ENCODE measurements around the gene SLC6A3.

The SLC6A3 gene

DNA sequence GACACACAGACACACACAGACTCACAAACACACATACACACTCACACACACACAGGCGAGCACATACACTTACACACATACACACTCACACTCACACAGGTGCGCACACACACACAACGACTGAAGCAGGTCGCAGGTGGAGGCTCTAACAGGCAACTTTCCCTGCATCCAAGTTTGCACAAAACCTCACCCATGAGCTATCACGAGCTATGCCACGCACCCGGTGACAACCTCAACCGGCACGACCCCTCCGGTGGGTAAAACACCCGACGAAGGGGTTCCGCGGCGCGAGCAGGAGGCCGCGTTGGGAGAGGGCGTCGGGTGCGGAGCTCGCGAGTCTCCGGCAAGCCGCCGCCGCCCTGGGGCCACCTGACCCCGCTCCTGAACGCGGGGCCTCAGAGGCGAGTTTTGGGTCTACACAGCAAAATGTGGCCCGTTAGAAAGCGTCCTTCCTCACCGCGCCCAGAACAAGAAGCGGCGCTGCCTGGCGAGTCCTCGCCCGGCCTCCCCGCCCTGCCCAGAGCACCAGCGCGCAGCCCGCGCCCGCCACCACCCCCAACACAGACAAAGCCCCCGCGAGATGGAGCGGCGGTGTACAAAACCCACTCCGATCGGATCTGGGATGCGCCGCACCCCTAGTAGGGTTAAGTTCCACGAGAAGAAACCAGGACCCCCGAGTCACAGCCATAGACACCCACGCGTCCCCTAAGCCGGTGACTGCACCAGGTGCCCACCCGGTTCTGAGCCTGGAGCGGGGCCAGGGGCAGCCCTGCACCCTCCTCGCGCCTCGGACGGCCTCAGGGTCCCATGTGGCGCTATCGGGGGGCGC is 665 bp downstream of the SLC6A3 start:
- no peaks in the 10 kb centered on the region for H3K9me3 ChIP-seq (ENCODE audit: control insufficient read depth, insufficient read depth, low read length)
- no peaks in the 10 kb centered on the region for H3K4me1 ChIP-seq (ENCODE audit: insufficient read depth, low read length)
- no peaks in the 10 kb centered on the region for H3K36me3 ChIP-seq (ENCODE audit: insufficient read depth, low read length)
- peak overlapping the region; percentile 42 for H3K9ac ChIP-seq (ENCODE audit: low read depth, low read length)

DNA sequence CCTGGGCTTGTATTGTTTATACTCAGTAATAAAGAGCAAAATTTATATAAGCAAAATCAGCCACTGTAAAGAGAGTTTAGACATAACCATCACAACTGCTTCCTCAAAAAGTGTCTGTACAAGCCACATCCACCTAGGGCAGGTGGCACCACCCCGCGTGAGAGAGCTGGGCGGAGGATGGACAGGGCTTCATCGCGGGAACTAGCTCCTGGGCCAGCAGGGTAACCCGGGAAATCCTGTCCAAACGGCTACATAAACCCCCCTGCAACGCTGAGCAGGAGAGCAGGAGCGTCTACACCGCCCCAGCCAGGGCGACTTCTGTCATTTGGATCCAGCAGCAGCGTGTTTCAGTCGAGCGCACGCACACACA is 1.3 kb downstream of the SLC6A3 start:
- Histone ChIP-seq H3K4me1 (ENCODE audit: insufficient read depth, low read length) (no peaks in the 10 kb centered on the region), H3K36me3 (ENCODE audit: insufficient read depth, low read length) (no peaks in the 10 kb centered on the region), H3K9me3 (ENCODE audit: control insufficient read depth, insufficient read depth, low read length) (no peaks in the 10 kb centered on the region), H3K9ac (ENCODE audit: low read depth, low read length) (no peak overlapping the region)

DNA sequence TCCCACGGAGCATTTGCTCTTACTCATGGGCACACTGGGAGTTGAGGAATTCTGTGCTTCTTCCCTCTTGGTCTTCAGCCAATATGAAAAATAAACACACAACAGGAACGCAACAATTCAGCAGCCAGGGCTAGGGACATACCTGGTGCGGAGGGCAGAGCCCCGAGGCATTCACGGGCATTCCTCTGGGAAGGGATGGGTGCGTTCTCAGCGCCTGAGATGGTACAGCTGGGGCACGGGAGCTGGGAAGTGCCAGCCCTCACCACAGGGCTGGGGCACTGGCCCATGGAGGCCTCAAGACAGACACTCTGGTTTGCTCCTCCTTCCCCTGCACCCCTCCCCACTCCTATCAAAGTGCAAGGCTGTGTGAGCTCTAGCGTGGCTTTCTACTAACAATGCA is 2.1 kb downstream of the SLC6A3 start:
- Histone ChIP-seq H3K9me3 (ENCODE audit: control insufficient read depth, insufficient read depth, low read length) (no peaks in the 10 kb centered on the region), H3K36me3 (ENCODE audit: insufficient read depth, low read length) (no peaks in the 10 kb centered on the region), H3K9ac (ENCODE audit: low read depth, low read length) (no peak overlapping the region), H3K4me1 (ENCODE audit: insufficient read depth, low read length) (no peaks in the 10 kb centered on the region)

DNA sequence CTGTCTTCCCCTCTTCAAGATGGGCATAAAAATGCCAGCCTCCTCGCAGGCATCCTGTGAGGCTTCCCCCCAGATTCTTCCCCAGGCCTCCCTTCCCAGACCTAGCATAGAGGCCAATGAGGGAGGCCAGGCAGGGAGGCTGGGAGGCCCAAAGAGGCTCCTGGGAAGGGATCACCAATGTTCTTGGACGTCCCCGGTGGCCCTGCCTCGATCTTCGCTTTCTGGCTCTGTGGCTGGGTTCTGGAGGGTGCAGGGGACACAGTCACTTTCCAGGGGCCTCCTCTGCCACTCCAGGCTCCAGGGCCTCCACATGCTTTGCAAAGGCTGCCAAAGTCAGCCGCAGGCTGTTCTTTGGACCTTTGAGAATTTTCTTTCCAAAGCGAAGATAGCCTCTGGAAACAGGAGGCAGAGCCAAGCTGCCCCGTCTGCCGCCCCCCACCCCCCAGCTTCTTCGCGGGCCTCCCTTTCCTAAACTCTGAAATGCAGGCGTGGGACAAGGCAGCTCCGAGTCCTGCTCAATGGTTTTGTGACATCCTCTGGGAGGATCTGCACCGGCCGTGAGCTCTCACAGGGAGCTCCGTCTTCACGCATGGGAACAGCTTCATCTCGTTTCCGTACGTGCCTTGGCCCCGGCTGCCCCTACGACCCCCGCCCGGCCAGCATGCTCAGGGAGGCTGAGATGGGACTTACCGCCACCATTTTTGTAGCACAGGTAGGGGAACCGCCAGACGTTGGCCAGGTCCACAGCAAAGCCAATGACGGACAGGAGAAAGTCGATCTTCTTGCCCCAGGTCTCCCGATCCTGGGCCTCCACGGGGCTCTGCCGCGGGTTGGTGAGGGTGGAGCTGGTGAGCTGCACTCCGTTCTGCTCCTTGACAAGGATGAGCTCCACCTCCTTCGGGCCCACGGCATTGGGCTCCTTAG is 2.8 kb downstream of the SLC6A3 start:
- Histone ChIP-seq H3K36me3 (ENCODE audit: insufficient read depth, low read length) (no peaks in the 10 kb centered on the region), H3K9me3 (ENCODE audit: control insufficient read depth, insufficient read depth, low read length) (no peaks in the 10 kb centered on the region), H3K4me1 (ENCODE audit: insufficient read depth, low read length) (peaks cover 3% of the 10 kb centered on the region; the same call in 1 of the 2 replicates), H3K9ac (ENCODE audit: low read depth, low read length) (no peak overlapping the region)

DNA sequence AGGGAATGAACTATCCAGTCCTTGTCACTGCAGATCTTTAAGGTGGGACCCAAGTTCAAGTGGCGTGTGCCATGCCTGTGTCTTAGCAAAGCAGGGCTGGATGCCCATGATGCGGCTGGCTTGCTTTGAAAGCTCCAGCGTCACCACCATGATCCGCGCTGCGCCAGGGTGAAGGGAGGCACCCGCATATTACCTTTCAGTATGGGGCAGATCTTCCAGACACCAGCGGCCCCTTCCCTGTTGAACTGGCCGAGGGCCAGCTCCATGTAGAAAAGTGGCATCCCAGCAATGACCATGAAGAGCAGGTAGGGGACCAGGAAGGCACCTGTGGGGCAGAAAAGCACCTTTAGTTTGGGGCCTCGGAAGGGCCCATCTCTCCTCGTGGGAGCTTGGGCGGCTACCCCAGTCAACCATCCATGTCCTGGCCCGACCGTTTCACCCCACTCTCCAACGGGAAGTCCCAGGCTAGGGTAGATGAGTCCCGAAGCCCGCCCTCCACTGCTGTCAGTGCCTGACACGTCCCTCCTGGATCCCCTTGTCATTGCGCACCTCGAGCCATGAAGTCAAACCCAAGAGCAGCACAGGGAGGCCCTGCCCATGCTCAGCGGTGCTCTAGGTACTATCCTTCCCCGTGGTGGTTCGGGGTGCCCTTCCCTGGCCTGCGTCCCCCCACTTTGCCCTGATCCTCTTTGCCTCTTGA is 3.9 kb downstream of the SLC6A3 start:
- H3K4me1 ChIP-seq (ENCODE audit: insufficient read depth, low read length): peaks cover 6% of the 10 kb centered on the region; the same call in 1 of the 2 replicates
- no peaks in the 10 kb centered on the region for H3K36me3 ChIP-seq (ENCODE audit: insufficient read depth, low read length)
- H3K9me3 ChIP-seq (ENCODE audit: control insufficient read depth, insufficient read depth, low read length): no peaks in the 10 kb centered on the region
- no peak overlapping the region for H3K9ac ChIP-seq (ENCODE audit: low read depth, low read length)

DNA sequence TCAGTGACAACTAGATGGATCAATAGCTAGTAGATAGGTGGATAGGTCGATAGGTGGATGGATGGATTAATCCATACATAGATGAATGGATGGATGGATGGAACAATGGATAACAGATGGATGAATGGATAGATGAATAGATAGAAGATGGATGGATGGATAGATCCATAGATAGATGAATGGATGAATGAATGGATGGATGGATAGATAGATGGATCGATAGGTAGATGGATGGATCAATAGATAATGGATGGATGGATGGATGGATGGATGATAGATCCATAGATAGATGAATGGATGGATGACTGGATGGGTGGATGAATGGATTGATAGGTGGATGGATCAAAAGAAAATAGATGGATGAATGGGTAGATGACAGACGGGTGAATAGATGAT is 5.1 kb downstream of the SLC6A3 start:
- no peaks in the 10 kb centered on the region for H3K9me3 ChIP-seq (ENCODE audit: control insufficient read depth, insufficient read depth, low read length)
- no peaks in the 10 kb centered on the region for H3K36me3 ChIP-seq (ENCODE audit: insufficient read depth, low read length)
- peaks cover 6% of the 10 kb centered on the region; the same call in 1 of the 2 replicates for H3K4me1 ChIP-seq (ENCODE audit: insufficient read depth, low read length)
- no peak overlapping the region for H3K9ac ChIP-seq (ENCODE audit: low read depth, low read length)

DNA sequence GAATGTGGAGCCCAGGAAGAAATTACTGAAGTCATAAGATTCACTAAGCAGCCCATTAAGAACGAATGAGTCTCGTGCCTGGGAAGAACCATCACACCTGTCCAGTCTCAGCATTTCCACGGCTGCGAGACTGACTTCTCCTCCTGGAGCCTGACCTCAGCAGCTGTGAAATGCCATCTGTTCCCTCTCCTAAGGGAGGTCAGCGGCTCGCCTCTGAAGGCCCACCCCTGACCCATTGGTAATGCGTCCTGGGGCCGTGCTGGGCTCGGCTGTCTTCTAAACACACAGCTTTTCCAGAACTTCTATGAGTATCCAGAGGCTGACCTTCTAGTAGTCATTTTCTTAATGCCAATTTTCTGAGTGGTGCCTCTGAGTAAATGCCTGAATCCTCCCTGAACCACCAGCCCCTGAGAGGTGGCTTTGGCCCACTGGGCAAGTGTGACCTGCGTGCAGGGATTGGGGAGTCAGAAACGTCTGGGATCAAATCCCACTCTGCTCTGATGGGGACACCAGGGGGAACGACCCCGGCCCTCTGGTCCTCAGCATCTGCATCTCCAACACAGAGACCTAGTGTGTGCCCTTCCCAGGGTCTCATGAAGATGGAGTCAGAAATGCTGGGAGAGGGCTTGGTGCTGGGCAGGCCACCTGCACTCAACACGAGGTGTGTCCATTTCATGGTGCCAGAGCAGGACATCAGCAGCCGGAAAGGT is 5.7 kb downstream of the SLC6A3 start:
- Histone ChIP-seq H3K4me1 (ENCODE audit: insufficient read depth, low read length) (peaks cover 6% of the 10 kb centered on the region; the same call in 1 of the 2 replicates), H3K36me3 (ENCODE audit: insufficient read depth, low read length) (no peaks in the 10 kb centered on the region), H3K9ac (ENCODE audit: low read depth, low read length) (no peak overlapping the region), H3K9me3 (ENCODE audit: control insufficient read depth, insufficient read depth, low read length) (no peaks in the 10 kb centered on the region)

DNA sequence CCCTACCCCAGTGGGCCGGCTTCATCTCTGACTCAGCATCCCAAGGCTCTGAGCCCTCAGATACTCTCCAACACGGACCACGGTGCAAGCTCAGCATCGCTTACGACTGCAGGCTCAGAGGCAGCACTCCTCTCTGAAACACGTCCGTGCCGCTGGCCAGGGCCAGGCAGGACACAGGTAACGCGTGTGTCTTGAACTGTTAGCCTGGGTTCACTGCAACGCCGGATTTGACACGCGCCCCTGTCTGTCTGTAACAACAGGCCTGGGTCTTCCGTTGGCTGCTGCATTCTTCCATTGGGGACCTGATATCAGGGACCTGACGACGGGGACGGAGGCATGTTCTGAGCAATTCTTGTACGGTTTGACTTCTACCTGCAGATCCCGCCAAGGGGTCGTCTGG is 6.4 kb downstream of the SLC6A3 start:
- no peak overlapping the region for H3K9ac ChIP-seq (ENCODE audit: low read depth, low read length)
- peaks cover 6% of the 10 kb centered on the region; the same call in 1 of the 2 replicates for H3K4me1 ChIP-seq (ENCODE audit: insufficient read depth, low read length)
- no peaks in the 10 kb centered on the region for H3K9me3 ChIP-seq (ENCODE audit: control insufficient read depth, insufficient read depth, low read length)
- H3K36me3 ChIP-seq (ENCODE audit: insufficient read depth, low read length): no peaks in the 10 kb centered on the region

DNA sequence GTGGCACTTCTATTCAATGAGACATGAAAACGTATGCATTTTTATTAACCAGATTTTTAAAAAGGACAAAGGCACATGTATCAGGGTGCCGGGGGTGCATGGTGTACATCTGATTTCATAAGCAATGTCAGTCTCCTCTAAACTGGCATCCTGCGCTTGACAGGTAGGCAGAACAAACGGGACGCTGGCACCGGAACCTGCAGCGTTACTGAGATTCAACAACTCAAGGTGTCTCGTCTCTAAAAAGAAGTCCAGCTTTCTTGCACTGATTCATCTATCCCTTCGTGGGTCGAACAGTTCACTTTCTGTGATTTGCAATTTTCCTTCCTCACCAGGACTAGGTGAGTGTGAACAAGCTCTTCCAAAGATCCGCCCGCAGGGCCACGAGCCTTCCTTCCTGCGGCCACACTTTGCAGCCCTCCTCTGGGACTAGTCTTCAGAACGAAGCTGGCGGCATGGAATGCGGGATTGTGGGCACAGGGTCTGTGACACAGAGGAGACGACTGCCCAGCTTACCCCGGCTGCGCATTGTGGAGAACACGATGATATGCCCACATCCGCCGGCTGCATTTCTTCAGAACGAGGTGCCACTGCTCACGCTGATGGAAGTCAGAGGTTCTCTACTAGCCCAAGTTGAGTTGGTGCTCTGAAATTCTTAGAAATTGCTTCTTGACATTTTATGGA is 7.2 kb downstream of the SLC6A3 start:
- peaks cover 6% of the 10 kb centered on the region; the same call in 1 of the 2 replicates for H3K4me1 ChIP-seq (ENCODE audit: insufficient read depth, low read length)
- no peak overlapping the region for H3K9ac ChIP-seq (ENCODE audit: low read depth, low read length)
- no peaks in the 10 kb centered on the region for H3K9me3 ChIP-seq (ENCODE audit: control insufficient read depth, insufficient read depth, low read length)
- H3K36me3 ChIP-seq (ENCODE audit: insufficient read depth, low read length): no peaks in the 10 kb centered on the region

DNA sequence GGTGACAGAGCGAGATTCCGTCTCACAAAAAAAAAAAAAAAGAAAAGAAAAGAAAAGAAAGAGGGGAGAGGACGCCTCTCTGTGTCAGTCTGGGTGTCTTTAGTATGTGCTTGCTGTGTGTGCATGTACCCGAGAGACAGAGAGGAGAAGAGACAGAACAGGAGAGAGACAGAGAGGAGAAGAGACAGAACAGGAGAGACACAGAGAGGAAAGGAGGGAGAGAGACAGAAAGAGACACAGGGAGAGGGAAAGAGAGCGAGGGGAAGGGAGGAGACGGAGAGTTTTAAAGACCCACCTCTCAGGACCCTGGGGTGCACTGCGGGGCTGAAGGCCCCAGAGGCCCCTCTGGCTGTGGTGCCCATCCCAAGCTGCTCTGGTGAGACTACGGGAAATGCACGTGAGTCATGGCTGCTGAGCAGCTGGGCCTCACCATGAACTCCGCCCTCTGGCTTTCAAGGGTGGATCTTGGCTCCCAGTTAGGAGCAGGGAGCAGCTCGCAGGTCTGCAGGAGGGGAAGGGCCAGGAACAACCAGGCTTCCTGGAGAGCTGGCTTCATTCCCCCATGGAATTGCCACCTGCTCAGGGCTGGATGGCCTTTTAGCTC is 7.9 kb downstream of the SLC6A3 start:
- H3K9me3 ChIP-seq (ENCODE audit: control insufficient read depth, insufficient read depth, low read length): no peaks in the 10 kb centered on the region
- peaks cover 6% of the 10 kb centered on the region; the same call in 1 of the 2 replicates for H3K4me1 ChIP-seq (ENCODE audit: insufficient read depth, low read length)
- no peak overlapping the region for H3K9ac ChIP-seq (ENCODE audit: low read depth, low read length)
- H3K36me3 ChIP-seq (ENCODE audit: insufficient read depth, low read length): no peaks in the 10 kb centered on the region

DNA sequence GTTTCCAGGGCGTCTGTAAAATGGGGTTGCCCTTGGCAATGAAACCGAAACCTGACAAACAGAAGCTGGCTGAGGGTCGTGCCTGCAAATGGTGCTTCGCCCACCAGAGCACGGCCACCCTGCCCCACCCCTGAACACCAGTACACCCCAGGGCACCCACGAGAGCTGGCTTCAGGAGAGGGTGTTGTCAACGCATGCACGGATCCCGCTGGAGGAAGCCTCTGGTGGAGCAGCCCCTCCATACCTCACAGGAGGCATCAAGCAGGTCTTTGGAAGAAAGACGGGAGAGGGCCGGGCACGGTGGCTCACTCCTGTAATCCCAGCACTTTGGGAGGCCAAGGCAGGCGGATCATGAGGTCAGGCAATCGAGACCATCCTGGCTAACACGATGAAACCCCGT is 8.6 kb downstream of the SLC6A3 start:
- no peaks in the 10 kb centered on the region for H3K36me3 ChIP-seq (ENCODE audit: insufficient read depth, low read length)
- peaks cover 6% of the 10 kb centered on the region; the same call in 1 of the 2 replicates for H3K4me1 ChIP-seq (ENCODE audit: insufficient read depth, low read length)
- H3K9me3 ChIP-seq (ENCODE audit: control insufficient read depth, insufficient read depth, low read length): no peaks in the 10 kb centered on the region
- no peak overlapping the region for H3K9ac ChIP-seq (ENCODE audit: low read depth, low read length)

DNA sequence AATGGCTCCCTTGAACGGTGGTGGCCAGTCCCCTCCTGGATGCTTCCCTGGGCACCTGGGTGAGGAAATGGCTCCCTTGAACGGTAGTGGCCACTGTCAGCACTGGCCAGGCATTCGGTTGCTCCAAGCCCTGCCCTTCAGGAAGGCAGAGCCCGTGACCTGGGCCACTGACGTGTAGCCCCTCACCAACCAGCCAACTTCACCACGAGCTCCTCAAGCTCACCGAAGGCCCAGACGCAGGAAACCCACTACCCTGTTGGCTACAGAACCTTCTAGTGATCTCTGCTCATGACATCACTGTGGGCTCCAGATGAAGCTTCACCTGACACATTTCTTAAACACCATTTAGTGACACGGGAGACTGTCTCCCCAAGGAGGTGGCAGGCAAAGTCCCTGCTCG is 9.2 kb downstream of the SLC6A3 start:
- Histone ChIP-seq H3K36me3 (ENCODE audit: insufficient read depth, low read length) (no peaks in the 10 kb centered on the region), H3K9ac (ENCODE audit: low read depth, low read length) (no peak overlapping the region), H3K9me3 (ENCODE audit: control insufficient read depth, insufficient read depth, low read length) (no peaks in the 10 kb centered on the region), H3K4me1 (ENCODE audit: insufficient read depth, low read length) (peaks cover 6% of the 10 kb centered on the region; the same call in 1 of the 2 replicates)

DNA sequence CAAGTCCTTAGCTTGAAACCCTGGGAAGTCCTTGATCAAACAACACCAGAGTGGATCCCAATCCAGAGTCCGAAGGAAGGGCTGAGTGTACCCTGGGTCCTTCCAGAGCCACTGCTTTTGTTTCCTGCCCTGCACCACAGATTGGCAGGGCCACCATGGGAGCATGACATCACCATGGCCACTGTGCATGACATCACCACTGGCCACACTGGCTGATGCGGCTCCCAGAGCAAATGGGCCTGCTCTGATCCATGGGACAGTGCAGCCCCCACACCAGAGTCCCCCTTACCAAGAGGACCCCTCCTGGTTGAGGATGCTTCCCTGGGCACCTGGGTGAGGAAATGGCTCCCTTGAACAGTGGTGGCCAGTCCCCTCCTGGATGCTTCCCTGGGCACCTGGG is 9.9 kb downstream of the SLC6A3 start:
- Histone ChIP-seq H3K9me3 (ENCODE audit: control insufficient read depth, insufficient read depth, low read length) (no peaks in the 10 kb centered on the region), H3K9ac (ENCODE audit: low read depth, low read length) (no peak overlapping the region), H3K4me1 (ENCODE audit: insufficient read depth, low read length) (peaks cover 6% of the 10 kb centered on the region; the same call in 1 of the 2 replicates), H3K36me3 (ENCODE audit: insufficient read depth, low read length) (no peaks in the 10 kb centered on the region)

All from ES-I3 (cell line).